ENCODE results near the gene SLC38A7. TPM values are rescaled to one million over a fixed set of nuclear protein-coding genes. Genes with fewer than 3 reads are reported as not detected.
"Not testable (repeated sequence)": the region's sequence is repeated elsewhere in the genome, so short reads cannot be mapped to it uniquely, and the experiment has no call there.

SLC38A7 gene
- total RNA-seq, 1 experiment from 2014 or later: 13.1 TPM

GRCh38 chr16:58692450-58692849, 7.9 kb upstream of the SLC38A7 start:
- Histone ChIP-seq H3K9me3 (peaks cover 14% of the 10 kb centered on the region), H3K4me3 (no peak overlapping the region)
- DNase-seq: no peak

GRCh38 chr16:58686985-58687706, 2.6 kb upstream of the SLC38A7 start:
- H3K4me3 ChIP-seq, H3K27me3 ChIP-seq, H3K9me3 ChIP-seq, H3K36me3 ChIP-seq: not testable (repeated sequence)
- peak; percentile 59 for DNase-seq

More at GRCh38 chr16:58692450-58692849, 7.9 kb upstream of the SLC38A7 start:
- H3K27me3 ChIP-seq: no peaks in the 10 kb centered on the region
- H3K36me3 ChIP-seq: no peaks in the 10 kb centered on the region

GRCh38 chr16:58685084-58685449, 497 bp upstream of the SLC38A7 start:
- no peaks in the 10 kb centered on the region for H3K27me3 ChIP-seq
- DNase-seq: no peak
- peaks cover under 1% of the 10 kb centered on the region for H3K36me3 ChIP-seq
- peak overlapping the region; percentile 78 for H3K4me3 ChIP-seq
- H3K9me3 ChIP-seq: no peaks in the 10 kb centered on the region

GRCh38 chr16:58684001-58684353, 593 bp downstream of the SLC38A7 start:
- peak; percentile 41 for DNase-seq
- peak overlapping the region; percentile 78 for H3K4me3 ChIP-seq
- H3K27me3 ChIP-seq: no peaks in the 10 kb centered on the region
- H3K36me3 ChIP-seq: peaks cover 11% of the 10 kb centered on the region
- no peaks in the 10 kb centered on the region for H3K9me3 ChIP-seq

- Histone ChIP-seq H3K36me3 (peaks cover 41% of the 10 kb centered on the region), H3K9me3 (no peaks in the 10 kb centered on the region), H3K27me3 (no peaks in the 10 kb centered on the region), H3K4me3 (no peak overlapping the region)
- DNase-seq: no peak
Observed at GRCh38 chr16:58679763-58680162, 4.8 kb downstream of the SLC38A7 start.

- peak; percentile 87 for DNase-seq
- Histone ChIP-seq H3K9me3 (no peaks in the 10 kb centered on the region), H3K27me3 (no peaks in the 10 kb centered on the region), H3K4me3 (no peak overlapping the region), H3K36me3 (peaks cover 41% of the 10 kb centered on the region)
Observed at GRCh38 chr16:58678716-58679115, 5.9 kb downstream of the SLC38A7 start.

GRCh38 chr16:58678269-58678668, 6.3 kb downstream of the SLC38A7 start:
- no peak overlapping the region for H3K4me3 ChIP-seq
- H3K9me3 ChIP-seq: no peaks in the 10 kb centered on the region
- H3K27me3 ChIP-seq: no peaks in the 10 kb centered on the region
- H3K36me3 ChIP-seq: peaks cover 41% of the 10 kb centered on the region
- DNase-seq: no peak

- H3K9me3 ChIP-seq: no peaks in the 10 kb centered on the region
- no peak for DNase-seq
- no peak overlapping the region for H3K4me3 ChIP-seq
- no peaks in the 10 kb centered on the region for H3K27me3 ChIP-seq
- peaks cover 30% of the 10 kb centered on the region for H3K36me3 ChIP-seq
Observed at GRCh38 chr16:58670946-58671583, 13.5 kb downstream of the SLC38A7 start.

GRCh38 chr16:58670177-58670576, 14.4 kb downstream of the SLC38A7 start:
- H3K36me3 ChIP-seq: peaks cover 23% of the 10 kb centered on the region
- H3K4me3 ChIP-seq: no peak overlapping the region
- H3K27me3 ChIP-seq: no peaks in the 10 kb centered on the region
- no peaks in the 10 kb centered on the region for H3K9me3 ChIP-seq
- no peak for DNase-seq

- no peaks in the 10 kb centered on the region for H3K9me3 ChIP-seq
- H3K4me3 ChIP-seq: no peak overlapping the region
- no peak for DNase-seq
- no peaks in the 10 kb centered on the region for H3K27me3 ChIP-seq
- H3K36me3 ChIP-seq: peaks cover 17% of the 10 kb centered on the region
Observed at GRCh38 chr16:58665200-58665599, 19.4 kb downstream of the SLC38A7 start.

GRCh38 chr16:58661199-58661830, 23.3 kb downstream of the SLC38A7 start:
- Histone ChIP-seq H3K36me3 (no peaks in the 10 kb centered on the region), H3K4me3 (no peak overlapping the region)

GRCh38 chr16:58659911-58660310, 24.7 kb downstream of the SLC38A7 start:
- not testable (repeated sequence) for H3K27me3 ChIP-seq, H3K4me3 ChIP-seq, DNase-seq, H3K9me3 ChIP-seq, H3K36me3 ChIP-seq

More at GRCh38 chr16:58661199-58661830, 23.3 kb downstream of the SLC38A7 start:
- Histone ChIP-seq H3K27me3 (no peaks in the 10 kb centered on the region), H3K9me3 (no peaks in the 10 kb centered on the region)
- peak; percentile 90 for DNase-seq

- DNase-seq: no peak
- 0 out of 2 replicates have a peak, but pooled peaks cover 2% of the 10 kb centered on the region for H3K27me3 ChIP-seq
- no peaks in the 10 kb centered on the region for H3K9me3 ChIP-seq
- no peaks in the 10 kb centered on the region for H3K36me3 ChIP-seq
- H3K4me3 ChIP-seq: no peak overlapping the region
Observed at GRCh38 chr16:58658796-58659211, 25.8 kb downstream of the SLC38A7 start.

GRCh38 chr16:58656899-58657298, 27.7 kb downstream of the SLC38A7 start:
- Histone ChIP-seq H3K36me3 (no peaks in the 10 kb centered on the region), H3K27me3 (0 out of 2 replicates have a peak, but pooled peaks cover 2% of the 10 kb centered on the region), H3K4me3 (no peak overlapping the region), H3K9me3 (no peaks in the 10 kb centered on the region)
- DNase-seq: no peak

- no peak for DNase-seq
- no peak overlapping the region for H3K4me3 ChIP-seq
- H3K9me3 ChIP-seq: no peaks in the 10 kb centered on the region
- H3K27me3 ChIP-seq: 0 out of 2 replicates have a peak, but pooled peaks cover 2% of the 10 kb centered on the region
- H3K36me3 ChIP-seq: no peaks in the 10 kb centered on the region
Observed at GRCh38 chr16:58655215-58655596, 29.4 kb downstream of the SLC38A7 start.

- DNase-seq: no peak
- Histone ChIP-seq H3K4me3 (no peak overlapping the region), H3K27me3 (0 out of 2 replicates have a peak, but pooled peaks cover 2% of the 10 kb centered on the region), H3K36me3 (no peaks in the 10 kb centered on the region), H3K9me3 (no peaks in the 10 kb centered on the region)
Observed at GRCh38 chr16:58654560-58655214, 29.9 kb downstream of the SLC38A7 start.

GRCh38 chr16:58652741-58653140, 31.8 kb downstream of the SLC38A7 start:
- Histone ChIP-seq H3K9me3 (no peaks in the 10 kb centered on the region), H3K36me3 (no peaks in the 10 kb centered on the region), H3K4me3 (no peak overlapping the region), H3K27me3 (0 out of 2 replicates have a peak, but pooled peaks cover 2% of the 10 kb centered on the region)
- DNase-seq: no peak
